ENCODE data around the gene C10orf95.

GRCh38 chr10:102452672-102453340 lies 1.5 kb upstream of the C10orf95 start:
- TF ChIP-seq EZH2 (IDR thresholded peaks at IDR 0.05; ENCODE audit: insufficient read depth, poor library complexity, severe bottlenecking) (no peak), EZH2phosphoT487 (IDR thresholded peaks at IDR 0.05; ENCODE audit: insufficient read depth, low read depth) (no peak)
